ENCODE results near the gene FREM1. TPM values are rescaled to one million over a fixed set of nuclear protein-coding genes. Genes with fewer than 3 reads are reported as not detected.
A peak's percentile ranks its signal among the peaks of the same experiment; 100 is the strongest.

FREM1 gene
- total RNA-seq, 1 donor from 2014 or later: 57.5 TPM

GRCh38 chr9:14846871-14847311, 63.3 kb downstream of the FREM1 start:
- peaks cover 22% of the 10 kb centered on the region for H3K4me1 Mint-ChIP-seq
- no peaks in the 10 kb centered on the region for H3K27me3 Mint-ChIP-seq (ENCODE audit: low read depth)
- H3K4me3 Mint-ChIP-seq: no peak overlapping the region
- peaks cover 2% of the 10 kb centered on the region for H3K9me3 Mint-ChIP-seq
- DNase-seq (ENCODE audit: low read depth, low spot score): peak; percentile 66
- H3K27ac Mint-ChIP-seq (ENCODE audit: unreplicated experiment): peak overlapping the region; percentile 43
- peak; percentile 71 for TF ChIP-seq CTCF (conservative IDR thresholded peaks at IDR 0.05)
- peaks cover 46% of the 10 kb centered on the region for H3K36me3 Mint-ChIP-seq (ENCODE audit: low read depth)

GRCh38 chr9:14843163-14843562, 67.1 kb downstream of the FREM1 start:
- peak overlapping the region; percentile 38 for H3K27ac Mint-ChIP-seq (ENCODE audit: unreplicated experiment)
- TF ChIP-seq CTCF (conservative IDR thresholded peaks at IDR 0.05): no peak
- peaks cover 4% of the 10 kb centered on the region for H3K9me3 Mint-ChIP-seq
- no peak for DNase-seq (ENCODE audit: low read depth, low spot score)
- no peaks in the 10 kb centered on the region for H3K27me3 Mint-ChIP-seq (ENCODE audit: low read depth)
- peaks cover 47% of the 10 kb centered on the region for H3K36me3 Mint-ChIP-seq (ENCODE audit: low read depth)
- no peak overlapping the region for H3K4me3 Mint-ChIP-seq
- peaks cover 8% of the 10 kb centered on the region for H3K4me1 Mint-ChIP-seq

- Mint-ChIP-seq H3K9me3 (peaks cover 4% of the 10 kb centered on the region), H3K36me3 (ENCODE audit: low read depth) (peaks cover 46% of the 10 kb centered on the region), H3K4me1 (peaks cover 8% of the 10 kb centered on the region), H3K4me3 (no peak overlapping the region), H3K27me3 (ENCODE audit: low read depth) (no peaks in the 10 kb centered on the region), H3K27ac (ENCODE audit: unreplicated experiment) (no peak overlapping the region)
- no peak for DNase-seq (ENCODE audit: low read depth, low spot score)
- no peak for TF ChIP-seq CTCF (conservative IDR thresholded peaks at IDR 0.05)
Measured at GRCh38 chr9:14842269-14842668, 68.0 kb downstream of the FREM1 start.

GRCh38 chr9:14838701-14839100, 71.5 kb downstream of the FREM1 start:
- no peak for TF ChIP-seq CTCF (conservative IDR thresholded peaks at IDR 0.05)
- H3K4me3 Mint-ChIP-seq: no peak overlapping the region
- H3K27me3 Mint-ChIP-seq (ENCODE audit: low read depth): no peaks in the 10 kb centered on the region
- no peak for DNase-seq (ENCODE audit: low read depth, low spot score)
- peaks cover 41% of the 10 kb centered on the region for H3K36me3 Mint-ChIP-seq (ENCODE audit: low read depth)
- peaks cover 2% of the 10 kb centered on the region for H3K9me3 Mint-ChIP-seq
- H3K27ac Mint-ChIP-seq (ENCODE audit: unreplicated experiment): no peak overlapping the region
- peaks cover 3% of the 10 kb centered on the region for H3K4me1 Mint-ChIP-seq

GRCh38 chr9:14836885-14837284, 73.3 kb downstream of the FREM1 start:
- no peaks in the 10 kb centered on the region for H3K27me3 Mint-ChIP-seq (ENCODE audit: low read depth)
- DNase-seq (ENCODE audit: low read depth, low spot score): no peak
- peaks cover 43% of the 10 kb centered on the region for H3K36me3 Mint-ChIP-seq (ENCODE audit: low read depth)
- peaks cover 2% of the 10 kb centered on the region for H3K9me3 Mint-ChIP-seq
- no peaks in the 10 kb centered on the region for H3K4me1 Mint-ChIP-seq
- H3K27ac Mint-ChIP-seq (ENCODE audit: unreplicated experiment): no peak overlapping the region
- H3K4me3 Mint-ChIP-seq: no peak overlapping the region
- TF ChIP-seq CTCF (conservative IDR thresholded peaks at IDR 0.05): no peak

GRCh38 chr9:14831661-14832060, 78.6 kb downstream of the FREM1 start:
- no peaks in the 10 kb centered on the region for H3K4me1 Mint-ChIP-seq
- DNase-seq (ENCODE audit: low read depth, low spot score): no peak
- H3K27ac Mint-ChIP-seq (ENCODE audit: unreplicated experiment): no peak overlapping the region
- H3K9me3 Mint-ChIP-seq: peaks cover 10% of the 10 kb centered on the region
- H3K4me3 Mint-ChIP-seq: no peak overlapping the region
- H3K27me3 Mint-ChIP-seq (ENCODE audit: low read depth): no peaks in the 10 kb centered on the region
- H3K36me3 Mint-ChIP-seq (ENCODE audit: low read depth): peaks cover 61% of the 10 kb centered on the region
- TF ChIP-seq CTCF (conservative IDR thresholded peaks at IDR 0.05): no peak

All from neural crest cell (in vitro differentiated cells).